Measurements from ENCODE around the gene BMP8B. TPM values are rescaled to one million over a fixed set of nuclear protein-coding genes. Genes with fewer than 3 reads are reported as not detected.

BMP8B gene
- total and polyA plus RNA-seq, 2 of the 8 experiments (the other 6 are each of a cell fraction or from before 2014, with no cell fraction given): 0.37 to 0.50 TPM

GRCh38 chr1:39779137-39779536, 9.5 kb downstream of the BMP8B start:
- H3K14ac ChIP-seq (ENCODE audit: insufficient read length): no peak overlapping the region
- no peak overlapping the region for H3K4ac ChIP-seq (replicated peaks; ENCODE audit: insufficient read length, low read depth, low read length)
- H4K5ac ChIP-seq (ENCODE audit: insufficient read length, low read depth, low read length): no peak overlapping the region
- no peak overlapping the region for H2AFZ ChIP-seq (ENCODE audit: low read length)
- H2BK15ac ChIP-seq (ENCODE audit: low read length): no peak overlapping the region
- no peaks in the 10 kb centered on the region for H3K4me1 ChIP-seq (replicated peaks in 1 of 4; ENCODE audit: control insufficient read depth in 3 of 4, insufficient read depth in 4 of 4, low read length in 3 of 4)
- no peaks in the 10 kb centered on the region for H4K20me1 ChIP-seq (replicated peaks in 1 of 2; ENCODE audit: control insufficient read depth in 1 of 2, insufficient read depth in 2 of 2, low read length in 2 of 2)
- ChIA-PET POLR2A (ENCODE audit: partially characterized antibody) (no interaction called here), CTCF (ENCODE audit: partially characterized antibody) (interaction anchor here (0.6 kb wide), 1 partner anchor 223 kb away, joined by 4 read pairs; no protein-coding TSS in a partner anchor)
- H3K9me3 ChIP-seq (ENCODE audit: insufficient read depth in 2 of 2, low read depth in 1 of 2, low read length in 1 of 2): no peaks in the 10 kb centered on the region
- H3K23ac ChIP-seq (ENCODE audit: insufficient read length): no peak overlapping the region
- peaks cover 0 to 9% (median 2%) of the 10 kb centered on the region in 4 experiments; a peak in 4 of 7 replicates for H3K27me3 ChIP-seq (replicated peaks in 1 of 4; ENCODE audit: control insufficient read depth in 3 of 4, extremely low read depth in 1 of 4, insufficient read depth in 3 of 4, low read length in 3 of 4)
- no peak overlapping the region for H2BK12ac ChIP-seq (ENCODE audit: low read depth, low read length)
- H3K27ac ChIP-seq (ENCODE audit: low read depth, low read length): no peak overlapping the region
- H3K4me2 ChIP-seq (ENCODE audit: insufficient read depth in 1 of 2, low read depth in 2 of 2, low read length in 2 of 2): no peak overlapping the region
- no peak overlapping the region for H3K18ac ChIP-seq (ENCODE audit: extremely low read depth, low read length)
- H3K79me1 ChIP-seq (ENCODE audit: low read depth, low read length): no peaks in the 10 kb centered on the region
- no peaks in the 10 kb centered on the region for H3K36me3 ChIP-seq (ENCODE audit: control insufficient read depth in 2 of 4, insufficient read depth in 4 of 4, low read length in 3 of 4)
- H3K23me2 ChIP-seq (ENCODE audit: low read depth, low read length): no peaks in the 10 kb centered on the region
- H2AK5ac ChIP-seq (ENCODE audit: low read depth, low read length): no peak overlapping the region
- no peak overlapping the region for H4K8ac ChIP-seq (ENCODE audit: extremely low read depth, insufficient read depth, low read length)
- no peak overlapping the region for H3K9ac ChIP-seq (replicated peaks in 1 of 4; ENCODE audit: extremely low read depth in 1 of 4, low read depth in 3 of 4, low read length in 3 of 4)
- 82% methylated on average over 5 of the region's 7 CpGs; no CpG with 5 or more reads in 1 of the 2 experiments for whole genome bisulfite sequencing, 2 experiments (ENCODE audit: extremely low coverage in 1 of 2, insufficient coverage in 1 of 2, insufficient read length in 1 of 2, insufficient replicate concordance in 2 of 2, low coverage in 1 of 2, low lambda C conversion rate in 2 of 2, missing lambda C conversion rate in 1 of 2)
- no peak overlapping the region for H2BK5ac ChIP-seq (ENCODE audit: low read depth, low read length)
- no peak overlapping the region for H4K91ac ChIP-seq (replicated peaks; ENCODE audit: insufficient read length, low read length)
- no peak overlapping the region for H3K4me3 ChIP-seq (ENCODE audit: extremely low read depth in 1 of 4, insufficient read depth in 2 of 4, low read depth in 3 of 4, low read length in 4 of 4)
- DNase-seq (ENCODE audit: low read depth in 1 of 2, low spot score in 2 of 2): no peak
- H2BK20ac ChIP-seq (ENCODE audit: low read length): no peak overlapping the region
- H3K56ac ChIP-seq (replicated peaks; ENCODE audit: insufficient read length, low read depth, low read length): no peak overlapping the region
- no peak overlapping the region for H2BK120ac ChIP-seq (replicated peaks; ENCODE audit: low read depth, low read length)
- no peaks in the 10 kb centered on the region for H3K79me2 ChIP-seq (ENCODE audit: control insufficient read depth in 1 of 2, insufficient read depth in 2 of 2, low read length in 2 of 2)
- no peak for FAIRE-seq
- TF ChIP-seq BACH1 (IDR thresholded peaks at IDR 0.05; ENCODE audit: low read length) (no peak), SIRT6 (IDR thresholded peaks at IDR 0.05; ENCODE audit: low read length) (no peak), POLR2AphosphoS5 (IDR thresholded peaks at IDR 0.05; ENCODE audit: low read depth, low read length) (no peak), KDM5A (IDR thresholded peaks at IDR 0.05; ENCODE audit: low read length) (no peak), BCL11A (IDR thresholded peaks at IDR 0.05; ENCODE audit: low read depth in 2 of 2, low read length in 2 of 2) (no peak), HDAC2 (IDR thresholded peaks at IDR 0.05; ENCODE audit: borderline replicate concordance in 1 of 2, low read depth in 2 of 2, low read length in 2 of 2) (no peak), ATF2 (IDR thresholded peaks at IDR 0.05; ENCODE audit: low read length) (no peak), CHD2 (IDR thresholded peaks at IDR 0.05; ENCODE audit: low read length) (no peak), ASH2L (IDR thresholded peaks at IDR 0.05; ENCODE audit: low read length) (no peak), HDAC6 (IDR thresholded peaks at IDR 0.05; ENCODE audit: low read depth, low read length) (no peak), MAFK (IDR thresholded peaks at IDR 0.05; ENCODE audit: low read depth, low read length) (no peak), RFX5 (IDR thresholded peaks at IDR 0.05; ENCODE audit: borderline replicate concordance, low read depth, low read length) (no peak), TAF7 (optimal IDR thresholded peaks at IDR 0.05; ENCODE audit: borderline replicate concordance, low read depth, low read length) (no peak), EZH2 (IDR thresholded peaks at IDR 0.05; ENCODE audit: low read depth, low read length, severe bottlenecking) (no peak)
